GM19238 (cell line): ENCODE results near the gene TEX2.
"Not testable (repeated sequence)": the region's sequence is repeated elsewhere in the genome, so short reads cannot be mapped to it uniquely, and the experiment has no call there.

Experiments used
- DNase-seq: peaks from one replicate; pipeline ENCODE4 v3.0.0; 2011; ENCODE audit warnings: low spot score; ENCODE audit not compliant: insufficient read length

The TEX2 gene

DNA sequence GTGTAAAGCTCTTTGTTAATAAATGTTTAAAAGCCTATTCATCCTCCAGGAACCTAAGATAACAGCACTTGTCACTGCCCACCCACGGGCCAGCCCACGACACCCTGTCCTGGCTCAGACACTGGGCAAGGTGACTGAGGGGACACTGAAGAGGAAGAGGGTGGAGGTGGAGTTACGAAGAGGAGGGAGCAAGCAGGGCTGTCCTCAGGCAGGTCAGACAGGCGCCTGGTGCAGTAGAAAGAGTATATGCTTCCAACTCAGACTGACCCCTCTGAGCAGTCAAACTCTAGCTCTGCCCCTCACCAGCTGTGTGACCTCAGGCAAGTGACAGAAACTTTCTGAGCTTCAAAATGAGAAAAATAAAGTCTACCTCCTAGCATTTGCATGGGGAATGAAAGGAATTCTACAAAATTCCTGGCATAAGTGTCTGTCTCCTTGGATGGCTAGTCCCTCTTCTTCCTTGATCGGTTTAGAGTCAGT lies 22.8 kb downstream of the TEX2 start:
- DNase-seq = no peak

DNA sequence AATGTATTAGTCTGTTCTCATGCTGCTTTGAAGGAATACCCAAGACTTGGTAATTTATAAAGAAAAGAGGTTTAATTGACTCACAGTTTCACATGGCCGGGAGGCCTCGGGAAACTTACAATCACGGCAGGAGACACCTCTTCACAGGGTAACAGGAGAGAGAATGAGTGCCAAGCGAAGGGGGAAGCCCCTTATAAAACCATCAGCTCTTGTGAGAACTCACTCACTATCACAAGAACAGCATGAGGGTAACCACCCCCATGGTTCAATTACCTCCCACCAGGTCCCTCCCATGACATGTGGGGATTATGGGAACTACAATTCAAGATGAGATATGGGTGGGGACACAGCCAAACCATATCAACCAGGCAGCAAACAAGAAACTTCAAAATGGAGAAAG lies 24.6 kb downstream of the TEX2 start:
- DNase-seq = not testable (repeated sequence)

- DNase-seq = no peak
These were observed 26.1 kb downstream of the TEX2 start for GRCh38 chr17:64236827-64237403.

GRCh38 chr17:64234961-64235360 lies 28.1 kb downstream of the TEX2 start:
- no peak for DNase-seq

GRCh38 chr17:64232466-64233262 lies 30.4 kb downstream of the TEX2 start:
- no peak for DNase-seq

GRCh38 chr17:64231567-64232141 lies 31.4 kb downstream of the TEX2 start:
- no peak for DNase-seq

- DNase-seq = no peak
These were observed 32.2 kb downstream of the TEX2 start for GRCh38 chr17:64230791-64231408.

- DNase-seq = no peak
These were observed 33.0 kb downstream of the TEX2 start for GRCh38 chr17:64229815-64230728.

DNA sequence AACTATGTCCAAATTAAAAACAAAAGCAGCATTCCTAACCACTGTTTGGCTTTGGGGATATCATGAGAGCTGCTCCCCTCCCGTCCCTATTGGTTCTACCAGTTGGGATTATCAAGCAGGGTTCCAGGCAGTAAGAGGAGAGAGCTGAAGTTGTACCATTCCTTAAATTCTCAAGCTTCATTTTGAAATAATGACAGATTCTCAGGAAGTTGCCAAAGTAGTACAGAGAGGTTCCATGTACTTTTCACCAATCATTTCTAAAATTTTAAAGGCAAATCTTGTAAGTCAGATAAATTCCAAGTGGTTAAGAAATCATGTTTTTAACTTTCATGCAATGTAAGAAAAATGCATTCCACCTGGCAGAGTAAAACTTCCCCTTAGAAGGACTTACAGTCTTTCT lies 36.9 kb downstream of the TEX2 start:
- no peak for DNase-seq

DNA sequence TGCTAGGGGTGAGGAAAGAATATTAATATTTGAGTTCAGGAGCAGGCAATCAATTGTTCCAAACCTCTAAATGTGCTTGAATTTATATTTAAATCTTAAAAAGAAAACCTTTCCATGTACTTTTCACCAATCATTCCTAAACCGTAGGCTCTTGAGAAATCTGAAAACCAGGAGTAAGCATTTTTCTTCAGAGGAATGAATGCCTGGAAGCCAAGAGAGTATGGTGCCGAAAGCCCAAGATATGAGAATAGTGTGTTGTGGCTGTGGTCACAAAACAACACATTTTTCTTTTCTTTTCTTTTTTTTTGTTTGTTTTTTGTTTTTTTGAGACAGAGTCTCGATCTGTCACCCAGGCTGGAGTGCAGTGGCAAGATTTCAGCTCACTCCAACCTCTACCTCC lies 37.6 kb downstream of the TEX2 start:
- DNase-seq = no peak

- DNase-seq = no peak
These were observed 39.0 kb downstream of the TEX2 start for GRCh38 chr17:64223931-64224629.

DNA sequence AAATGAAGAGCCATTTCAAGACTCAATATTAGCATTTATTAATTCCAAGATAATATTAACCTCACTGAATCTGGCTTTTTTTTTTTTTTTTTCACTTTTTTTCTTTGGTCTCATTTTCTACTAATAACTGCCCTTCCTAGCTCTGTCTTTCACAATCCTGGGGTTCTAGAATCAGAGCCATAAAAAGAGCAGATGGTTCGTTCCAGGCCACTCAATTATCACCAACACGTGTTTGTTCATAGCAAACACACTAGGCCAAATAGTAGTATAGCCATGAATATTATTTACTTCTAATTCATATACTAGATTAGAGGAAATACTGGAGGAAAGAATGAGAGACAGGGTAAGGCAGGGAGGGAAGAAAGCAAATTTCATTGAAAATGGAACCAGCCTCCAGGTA lies 39.8 kb downstream of the TEX2 start:
- DNase-seq = no peak

GRCh38 chr17:64221679-64222078 lies 41.4 kb downstream of the TEX2 start:
- DNase-seq = no peak

DNA sequence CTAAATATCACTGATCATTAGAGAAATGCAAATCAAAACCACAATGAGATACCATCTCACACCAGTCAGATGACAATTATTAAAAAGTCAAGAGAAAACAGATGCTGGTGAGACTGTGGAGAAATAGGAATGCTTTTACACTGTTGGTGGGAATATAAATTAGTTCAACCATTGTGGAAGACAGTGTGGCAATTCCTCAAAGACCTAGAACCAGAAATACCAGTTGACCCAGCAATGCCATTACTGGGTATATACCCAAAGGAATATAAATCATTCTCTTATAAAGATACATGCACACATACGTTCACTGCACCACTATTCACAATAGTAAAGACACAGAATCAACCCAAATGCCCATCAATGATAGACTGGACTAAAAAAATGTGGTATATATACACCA lies 42.5 kb downstream of the TEX2 start:
- DNase-seq = not testable (repeated sequence)

- DNase-seq = no peak
These were observed 43.5 kb downstream of the TEX2 start for GRCh38 chr17:64219571-64219970.

- DNase-seq = peak; percentile 35
These were observed 45.0 kb downstream of the TEX2 start for GRCh38 chr17:64218066-64218465.

GRCh38 chr17:64217249-64217691 lies 45.8 kb downstream of the TEX2 start:
- DNase-seq = no peak

GRCh38 chr17:64216338-64217248 lies 46.5 kb downstream of the TEX2 start:
- DNase-seq = no peak

GRCh38 chr17:64216000-64216337 lies 47.1 kb downstream of the TEX2 start:
- DNase-seq = no peak

GRCh38 chr17:64214950-64215349 lies 48.1 kb downstream of the TEX2 start:
- DNase-seq = no peak
